Testis (tissue), 2 donors: ENCODE data around the gene CCDC59.

Experiments
- CTCF ChIP-seq, 3 experiments: fragments of 450-650 bp in 2 of 3; fragments of 200-600 bp in 1 of 3; sonication (generic) in 1 of 3; IDR thresholded peaks; one replicate each; pipeline ENCODE4 v1.5.1; 2016 to 2019; ENCODE audit warnings: antibody characterized with exemption in 3 of 3, mild to moderate bottlenecking in 2 of 3, moderate library complexity in 1 of 3
- POLR2A ChIP-seq: fragments of 450-650 bp; IDR thresholded peaks from one replicate; pipeline ENCODE4 v1.6.1; 2017; ENCODE audit warnings: antibody characterized with exemption, mild to moderate bottlenecking, moderate library complexity

GRCh38 chr12:82358200-82359114 lies at the start of gene CCDC59, which contains the start of gene METTL25:
- no peak for TF ChIP-seq POLR2A
- peak; percentile 86 to 99 (median 98) for TF ChIP-seq CTCF (IDR thresholded peaks at IDR 0.05)
